ENCODE results near the gene ENTHD1.

GRCh38 chr22:39738746-39739145 lies 154.8 kb downstream of the ENTHD1 start:
- TF ChIP-seq CTCF (IDR thresholded peaks at IDR 0.05; ENCODE audit: low read length) = no peak
- TF ChIP-seq EZH2phosphoT487 (IDR thresholded peaks at IDR 0.05; ENCODE audit: low read length) = no peak
